Neural cell (in vitro differentiated cells): ENCODE data around the gene IFNLR1. TPM values are rescaled to one million over a fixed set of nuclear protein-coding genes. Genes with fewer than 3 reads are reported as not detected.

Source experiments
- H2AFZ ChIP-seq: fragments of 200-600, 300-800 bp; sonication (generic), shearing (Covaris generic); 2 replicates; pipeline ENCODE4 v1.6.0; 2014; ENCODE audit warnings: low read depth, mild to moderate bottlenecking, antibody characterized with exemption, low read length, moderate library complexity
- H3F3A ChIP-seq: fragments of 200-600 bp; shearing (Covaris generic); 2 replicates; pipeline ENCODE4 v1.6.1; 2016; ENCODE audit warnings: mild to moderate bottlenecking, moderate library complexity, mixed read lengths, antibody characterized with exemption, low read length; ENCODE audit not compliant: insufficient read depth, poor library complexity, severe bottlenecking
- H3K27ac ChIP-seq: fragments of 200-600, 300-800 bp; sonication (generic), shearing (Covaris generic); 2 replicates; pipeline ENCODE4 v1.5.1; 2014; ENCODE audit warnings: mild to moderate bottlenecking, low read length, moderate library complexity
- H3K27me3 ChIP-seq: fragments of 300-800, 200-600 bp; sonication (generic), shearing (Covaris generic); 2 replicates; pipeline ENCODE4 v1.6.0; 2014; ENCODE audit warnings: mild to moderate bottlenecking, low read depth, low read length, moderate library complexity; ENCODE audit not compliant: insufficient read depth
- H3K36me3 ChIP-seq: fragments of 300-800, 200-600 bp; sonication (generic), shearing (Covaris generic); 2 replicates; pipeline ENCODE4 v1.5.1; 2014; ENCODE audit warnings: mild to moderate bottlenecking, antibody characterized with exemption, low read length, moderate library complexity; ENCODE audit not compliant: insufficient read depth
- H3K4me2 ChIP-seq: fragments of 300-800, 200-600 bp; sonication (generic), shearing (Covaris generic); 2 replicates; pipeline ENCODE4 v1.6.0; 2014; ENCODE audit warnings: mild to moderate bottlenecking, low read length
- H3K4me3 ChIP-seq: fragments of 300-800, 200-600 bp; sonication (generic), shearing (Covaris generic); 2 replicates; pipeline ENCODE4 v1.5.1; 2014; ENCODE audit warnings: mild to moderate bottlenecking, low read length, moderate library complexity
- H3K79me2 ChIP-seq: fragments of 200-600 bp; shearing (Covaris generic); replicated peaks from 2 replicates; pipeline ENCODE4 v1.6.0; 2014; ENCODE audit warnings: mild to moderate bottlenecking, low read length, moderate library complexity; ENCODE audit not compliant: insufficient read depth
- H3K9ac ChIP-seq: fragments of 300-800, 200-600 bp; sonication (generic), shearing (Covaris generic); 2 replicates; pipeline ENCODE4 v1.6.1; 2016; ENCODE audit warnings: mild to moderate bottlenecking, low read length, mixed read lengths
- H3K9me2 ChIP-seq: fragments of 200-600 bp; shearing (Covaris generic); 2 replicates; pipeline ENCODE4 v1.6.1; 2016; ENCODE audit warnings: mild to moderate bottlenecking, low read length, mixed read lengths; ENCODE audit not compliant: insufficient read depth
- H3K9me3 ChIP-seq: fragments of 200-600, 300-800 bp; sonication (generic), shearing (Covaris generic); 2 replicates; pipeline ENCODE4 v1.6.1; 2016; ENCODE audit warnings: mild to moderate bottlenecking, mixed run types, low read length, moderate library complexity, mixed read lengths
- H4K20me1 ChIP-seq: fragments of 200-600 bp; shearing (Covaris generic); 2 replicates; pipeline ENCODE4 v1.6.1; 2016; ENCODE audit warnings: mild to moderate bottlenecking, mixed run types; ENCODE audit not compliant: insufficient read depth
- EP300 ChIP-seq: fragments of 450-650 bp; conservative IDR thresholded peaks from 2 replicates; pipeline ENCODE4 v1.6.1; 2014; ENCODE audit warnings: antibody characterized with exemption, mild to moderate bottlenecking, moderate library complexity; ENCODE audit not compliant: poor library complexity, severe bottlenecking
- EZH2 ChIP-seq: fragments of 200-600, 300-800 bp; shearing (Covaris generic), sonication (generic); IDR thresholded peaks from 2 replicates; pipeline ENCODE4 v1.6.1; 2014; ENCODE audit warnings: antibody characterized with exemption, low read length, borderline replicate concordance, mild to moderate bottlenecking; ENCODE audit not compliant: insufficient read depth, poor library complexity, severe bottlenecking
- MXI1 ChIP-seq: fragments of 450-650 bp; conservative IDR thresholded peaks from 2 replicates; pipeline ENCODE4 v1.6.1; 2014; ENCODE audit warnings: antibody characterized with exemption, mild to moderate bottlenecking; ENCODE audit not compliant: poor library complexity, severe bottlenecking
- POLR2AphosphoS5 ChIP-seq: IDR thresholded peaks from 2 replicates; pipeline ENCODE4 v1.6.1; 2012
- RAD21 ChIP-seq: fragments of 450-650 bp; conservative IDR thresholded peaks from 2 replicates; pipeline ENCODE4 v1.6.1; 2014; ENCODE audit warnings: antibody characterized with exemption, mild to moderate bottlenecking, moderate library complexity
- SMC3 ChIP-seq: fragments of 450-650 bp; conservative IDR thresholded peaks from 2 replicates; pipeline ENCODE4 v1.6.1; 2014; ENCODE audit warnings: antibody characterized with exemption, mild to moderate bottlenecking, moderate library complexity; ENCODE audit not compliant: poor library complexity
- TAF1 ChIP-seq: IDR thresholded peaks from 2 replicates; pipeline ENCODE4 v1.6.1; 2012; ENCODE audit warnings: low read depth
- polyA plus RNA-seq: library from polyadenylated mRNA; depleted of rRNA; stranded (reverse); fragments of >200 nt; gene quantifications from 2 replicates; pipeline ENCODE4 v1.2.3, GENCODE V29; 2014
- TF ChIP-seq, protein P1 (sequence below): IDR thresholded peaks from 2 replicates; pipeline ENCODE4 v1.6.1; 2012; ENCODE audit warnings: borderline replicate concordance
- TF ChIP-seq, protein P2 (sequence below): fragments of 450-650 bp; IDR thresholded peaks from 2 replicates; pipeline ENCODE4 v1.5.1; 2014; ENCODE audit warnings: antibody characterized with exemption, mild to moderate bottlenecking, moderate library complexity; ENCODE audit not compliant: poor library complexity, severe bottlenecking

IFNLR1 gene
- polyA plus RNA-seq, 1 donor from 2014 or later = 0.32 TPM

DNA sequence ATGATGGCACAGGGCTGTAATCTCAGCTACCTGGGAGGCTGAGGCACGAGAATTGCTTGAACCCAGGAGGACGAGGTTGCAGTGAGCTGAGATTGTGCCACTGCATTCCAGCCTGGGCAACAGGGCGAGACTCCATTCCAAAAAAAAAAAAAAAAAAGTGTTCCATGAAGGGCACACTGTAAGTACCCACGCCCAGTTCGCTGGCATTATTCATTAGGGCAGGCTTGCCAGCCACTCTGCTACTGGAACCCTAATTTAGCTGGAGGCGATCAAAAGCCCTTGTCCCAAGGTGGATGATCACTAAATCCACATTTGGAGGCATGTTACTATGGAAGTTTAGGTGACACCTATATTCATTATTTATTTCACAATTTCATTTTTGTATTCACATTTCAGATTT is 5.0 kb downstream of the IFNLR1 start:
- H3K27me3 ChIP-seq = peaks cover 17% of the 10 kb centered on the region
- no peaks in the 10 kb centered on the region for H3K9me3 ChIP-seq
- H3K4me2 ChIP-seq = no peak overlapping the region
- H3K27ac ChIP-seq = no peak overlapping the region
- H3K9ac ChIP-seq = no peak overlapping the region
- no peak overlapping the region for H3K4me3 ChIP-seq
- no peaks in the 10 kb centered on the region for H3K79me2 ChIP-seq
- no peak for TF ChIP-seq RAD21
- TF ChIP-seq SMC3 = no peak
- no peak for TF ChIP-seq POLR2AphosphoS5
- H4K20me1 ChIP-seq = no peaks in the 10 kb centered on the region
- no peaks in the 10 kb centered on the region for H3K36me3 ChIP-seq
- no peaks in the 10 kb centered on the region for H3K9me2 ChIP-seq
- H2AFZ ChIP-seq = no peak overlapping the region
- H3F3A ChIP-seq = no peaks in the 10 kb centered on the region

DNA sequence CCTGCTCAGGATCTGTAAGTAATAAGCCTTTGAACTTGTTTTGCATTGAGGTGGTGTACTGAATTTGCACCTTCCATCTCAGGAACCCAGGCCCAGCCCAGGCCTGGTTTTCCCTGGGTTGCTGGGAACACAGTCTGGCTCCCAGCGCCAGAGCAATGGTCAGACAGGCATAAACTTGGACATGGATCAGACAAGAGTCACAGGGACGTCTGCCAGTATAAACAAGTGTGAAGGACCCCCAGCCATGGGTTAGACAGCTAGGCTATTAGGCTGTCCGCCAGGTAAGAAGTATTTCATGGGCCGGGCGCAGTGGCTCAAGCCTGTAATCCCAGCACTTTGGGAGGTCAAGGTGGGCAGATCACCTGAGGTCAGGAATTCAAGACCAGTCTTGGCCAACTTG is 5.5 kb downstream of the IFNLR1 start:
- Histone ChIP-seq H3K4me3 (no peak overlapping the region), H3K79me2 (no peaks in the 10 kb centered on the region), H3K27me3 (peaks cover 12% of the 10 kb centered on the region), H3K4me2 (no peak overlapping the region), H3K27ac (no peak overlapping the region), H3F3A (no peaks in the 10 kb centered on the region), H3K9me3 (no peaks in the 10 kb centered on the region), H2AFZ (no peak overlapping the region), H3K9me2 (no peaks in the 10 kb centered on the region), H3K36me3 (no peaks in the 10 kb centered on the region), H4K20me1 (no peaks in the 10 kb centered on the region), H3K9ac (no peak overlapping the region)
- TF ChIP-seq POLR2AphosphoS5 (no peak), RAD21 (no peak), MXI1 (no peak), EZH2 (no peak), SMC3 (no peak), TAF1 (no peak), EP300 (no peak)
- TF ChIP-seq, protein P1, sequence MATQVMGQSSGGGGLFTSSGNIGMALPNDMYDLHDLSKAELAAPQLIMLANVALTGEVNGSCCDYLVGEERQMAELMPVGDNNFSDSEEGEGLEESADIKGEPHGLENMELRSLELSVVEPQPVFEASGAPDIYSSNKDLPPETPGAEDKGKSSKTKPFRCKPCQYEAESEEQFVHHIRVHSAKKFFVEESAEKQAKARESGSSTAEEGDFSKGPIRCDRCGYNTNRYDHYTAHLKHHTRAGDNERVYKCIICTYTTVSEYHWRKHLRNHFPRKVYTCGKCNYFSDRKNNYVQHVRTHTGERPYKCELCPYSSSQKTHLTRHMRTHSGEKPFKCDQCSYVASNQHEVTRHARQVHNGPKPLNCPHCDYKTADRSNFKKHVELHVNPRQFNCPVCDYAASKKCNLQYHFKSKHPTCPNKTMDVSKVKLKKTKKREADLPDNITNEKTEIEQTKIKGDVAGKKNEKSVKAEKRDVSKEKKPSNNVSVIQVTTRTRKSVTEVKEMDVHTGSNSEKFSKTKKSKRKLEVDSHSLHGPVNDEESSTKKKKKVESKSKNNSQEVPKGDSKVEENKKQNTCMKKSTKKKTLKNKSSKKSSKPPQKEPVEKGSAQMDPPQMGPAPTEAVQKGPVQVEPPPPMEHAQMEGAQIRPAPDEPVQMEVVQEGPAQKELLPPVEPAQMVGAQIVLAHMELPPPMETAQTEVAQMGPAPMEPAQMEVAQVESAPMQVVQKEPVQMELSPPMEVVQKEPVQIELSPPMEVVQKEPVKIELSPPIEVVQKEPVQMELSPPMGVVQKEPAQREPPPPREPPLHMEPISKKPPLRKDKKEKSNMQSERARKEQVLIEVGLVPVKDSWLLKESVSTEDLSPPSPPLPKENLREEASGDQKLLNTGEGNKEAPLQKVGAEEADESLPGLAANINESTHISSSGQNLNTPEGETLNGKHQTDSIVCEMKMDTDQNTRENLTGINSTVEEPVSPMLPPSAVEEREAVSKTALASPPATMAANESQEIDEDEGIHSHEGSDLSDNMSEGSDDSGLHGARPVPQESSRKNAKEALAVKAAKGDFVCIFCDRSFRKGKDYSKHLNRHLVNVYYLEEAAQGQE = no peak
- TF ChIP-seq, protein P2, sequence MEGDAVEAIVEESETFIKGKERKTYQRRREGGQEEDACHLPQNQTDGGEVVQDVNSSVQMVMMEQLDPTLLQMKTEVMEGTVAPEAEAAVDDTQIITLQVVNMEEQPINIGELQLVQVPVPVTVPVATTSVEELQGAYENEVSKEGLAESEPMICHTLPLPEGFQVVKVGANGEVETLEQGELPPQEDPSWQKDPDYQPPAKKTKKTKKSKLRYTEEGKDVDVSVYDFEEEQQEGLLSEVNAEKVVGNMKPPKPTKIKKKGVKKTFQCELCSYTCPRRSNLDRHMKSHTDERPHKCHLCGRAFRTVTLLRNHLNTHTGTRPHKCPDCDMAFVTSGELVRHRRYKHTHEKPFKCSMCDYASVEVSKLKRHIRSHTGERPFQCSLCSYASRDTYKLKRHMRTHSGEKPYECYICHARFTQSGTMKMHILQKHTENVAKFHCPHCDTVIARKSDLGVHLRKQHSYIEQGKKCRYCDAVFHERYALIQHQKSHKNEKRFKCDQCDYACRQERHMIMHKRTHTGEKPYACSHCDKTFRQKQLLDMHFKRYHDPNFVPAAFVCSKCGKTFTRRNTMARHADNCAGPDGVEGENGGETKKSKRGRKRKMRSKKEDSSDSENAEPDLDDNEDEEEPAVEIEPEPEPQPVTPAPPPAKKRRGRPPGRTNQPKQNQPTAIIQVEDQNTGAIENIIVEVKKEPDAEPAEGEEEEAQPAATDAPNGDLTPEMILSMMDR = no peak

DNA sequence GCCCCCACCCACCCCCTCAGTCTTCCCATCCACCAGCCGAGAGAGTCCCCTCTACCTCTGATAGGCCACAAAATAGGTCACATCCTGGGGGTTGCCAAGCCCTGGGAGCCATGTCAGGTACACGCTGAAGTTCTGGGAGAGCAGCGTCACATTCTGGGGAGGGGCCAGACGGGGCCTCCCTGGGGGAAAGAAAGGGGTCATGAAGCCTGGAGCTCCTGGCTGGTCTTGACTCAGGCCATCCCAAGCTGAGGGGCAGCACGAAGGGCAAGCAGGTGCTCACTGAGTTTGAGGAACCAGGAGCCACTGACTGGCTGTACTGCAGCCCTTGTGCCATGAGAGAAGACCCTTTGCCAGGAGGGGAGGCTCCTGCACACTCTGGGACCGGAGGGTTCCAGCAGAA is 6.4 kb downstream of the IFNLR1 start:
- no peaks in the 10 kb centered on the region for H3F3A ChIP-seq
- H3K9me2 ChIP-seq = no peaks in the 10 kb centered on the region
- no peak overlapping the region for H3K27ac ChIP-seq
- no peak overlapping the region for H3K4me3 ChIP-seq
- H3K27me3 ChIP-seq = peaks cover 3% of the 10 kb centered on the region
- no peaks in the 10 kb centered on the region for H3K36me3 ChIP-seq
- no peaks in the 10 kb centered on the region for H3K79me2 ChIP-seq
- TF ChIP-seq RAD21 (no peak), MXI1 (no peak), EZH2 (no peak), SMC3 (no peak), TAF1 (no peak)
- TF ChIP-seq, protein P1 = no peak
- TF ChIP-seq, protein P2 = no peak
- H4K20me1 ChIP-seq = no peaks in the 10 kb centered on the region
- H3K9me3 ChIP-seq = no peaks in the 10 kb centered on the region
- H3K4me2 ChIP-seq = no peak overlapping the region
- H2AFZ ChIP-seq = no peak overlapping the region
- H3K9ac ChIP-seq = no peak overlapping the region
